ENCODE results near the gene ARHGAP6.
A peak's percentile ranks its signal among the peaks of the same experiment; 100 is the strongest.

DNA sequence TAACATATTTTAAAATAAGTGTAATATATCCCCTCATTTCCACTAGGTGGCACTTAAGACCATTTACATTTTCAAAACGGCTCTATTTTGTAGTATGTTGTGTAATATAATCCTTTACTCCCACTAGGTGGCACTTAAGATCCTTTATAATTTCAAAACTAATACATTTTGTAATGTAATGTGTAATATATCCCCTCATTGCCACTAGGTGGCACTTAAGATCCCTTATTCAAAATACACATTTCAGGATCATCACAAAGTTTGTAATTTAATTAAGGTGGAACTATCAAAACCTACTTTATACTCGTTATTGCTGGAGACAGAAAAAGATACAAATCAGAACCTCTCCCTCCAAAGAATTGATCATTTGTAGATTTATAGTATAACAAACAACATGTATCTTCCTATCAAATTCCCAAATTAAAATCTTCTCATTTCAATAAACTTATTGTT, 132.5 kb downstream of the ARHGAP6 start:
- no peak for TF ChIP-seq EZH2 (IDR thresholded peaks at IDR 0.05; ENCODE audit: borderline replicate concordance, low read depth, low read length, severe bottlenecking)
- TF ChIP-seq, protein P1, sequence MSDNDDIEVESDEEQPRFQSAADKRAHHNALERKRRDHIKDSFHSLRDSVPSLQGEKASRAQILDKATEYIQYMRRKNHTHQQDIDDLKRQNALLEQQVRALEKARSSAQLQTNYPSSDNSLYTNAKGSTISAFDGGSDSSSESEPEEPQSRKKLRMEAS (IDR thresholded peaks at IDR 0.05; ENCODE audit: insufficient read depth, insufficient read length): no peak
- TF ChIP-seq, protein P2, sequence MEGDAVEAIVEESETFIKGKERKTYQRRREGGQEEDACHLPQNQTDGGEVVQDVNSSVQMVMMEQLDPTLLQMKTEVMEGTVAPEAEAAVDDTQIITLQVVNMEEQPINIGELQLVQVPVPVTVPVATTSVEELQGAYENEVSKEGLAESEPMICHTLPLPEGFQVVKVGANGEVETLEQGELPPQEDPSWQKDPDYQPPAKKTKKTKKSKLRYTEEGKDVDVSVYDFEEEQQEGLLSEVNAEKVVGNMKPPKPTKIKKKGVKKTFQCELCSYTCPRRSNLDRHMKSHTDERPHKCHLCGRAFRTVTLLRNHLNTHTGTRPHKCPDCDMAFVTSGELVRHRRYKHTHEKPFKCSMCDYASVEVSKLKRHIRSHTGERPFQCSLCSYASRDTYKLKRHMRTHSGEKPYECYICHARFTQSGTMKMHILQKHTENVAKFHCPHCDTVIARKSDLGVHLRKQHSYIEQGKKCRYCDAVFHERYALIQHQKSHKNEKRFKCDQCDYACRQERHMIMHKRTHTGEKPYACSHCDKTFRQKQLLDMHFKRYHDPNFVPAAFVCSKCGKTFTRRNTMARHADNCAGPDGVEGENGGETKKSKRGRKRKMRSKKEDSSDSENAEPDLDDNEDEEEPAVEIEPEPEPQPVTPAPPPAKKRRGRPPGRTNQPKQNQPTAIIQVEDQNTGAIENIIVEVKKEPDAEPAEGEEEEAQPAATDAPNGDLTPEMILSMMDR (IDR thresholded peaks at IDR 0.05; ENCODE audit: extremely low read depth in 1 of 2, insufficient read depth in 1 of 2, low read depth in 1 of 2, low read length in 2 of 2): peak; percentile 30 to 43
- TF ChIP-seq FOS (IDR thresholded peaks at IDR 0.05; ENCODE audit: borderline replicate concordance, insufficient read depth, low read length): no peak
- no peak for TF ChIP-seq POLR2AphosphoS5 (IDR thresholded peaks at IDR 0.05; ENCODE audit: insufficient read depth, low read depth, low read length)
- TF ChIP-seq POLR2A (IDR thresholded peaks at IDR 0.05; ENCODE audit: low read depth, low read length): no peak
